ENCODE measurements around the gene GLRB.

The GLRB gene

GRCh38 chr4:157128395-157128794, 52.4 kb downstream of the GLRB start:
- Histone ChIP-seq H3K4me3 (ENCODE audit: low read depth, low read length) (no peak overlapping the region), H3K27me3 (replicated peaks) (no peaks in the 10 kb centered on the region), H3K36me3 (replicated peaks) (no peaks in the 10 kb centered on the region), H3K27ac (no peak overlapping the region)
- peak; percentile 71 for TF ChIP-seq CTCF (IDR thresholded peaks at IDR 0.05; ENCODE audit: low read depth, low read length, missing control alignments)
- DNase-seq, result peak; percentile 61
- in situ Hi-C loops (cut with HindIII; ENCODE audit: low pct_ligation_motif_present, low sequenced_read_pairs), result no loop called here

- in situ Hi-C loops (cut with HindIII; ENCODE audit: low pct_ligation_motif_present, low sequenced_read_pairs), result no loop called here
- TF ChIP-seq CTCF (IDR thresholded peaks at IDR 0.05; ENCODE audit: low read depth, low read length, missing control alignments), result no peak
Measured at GRCh38 chr4:157141976-157142375, 66.0 kb downstream of the GLRB start.

GRCh38 chr4:157143369-157143768, 67.4 kb downstream of the GLRB start:
- no peak for TF ChIP-seq CTCF (IDR thresholded peaks at IDR 0.05; ENCODE audit: low read depth, low read length, missing control alignments)
- in situ Hi-C loops (cut with HindIII; ENCODE audit: low pct_ligation_motif_present, low sequenced_read_pairs), result no loop called here
- DNase-seq, result no peak
- Histone ChIP-seq H3K27ac (no peak overlapping the region), H3K36me3 (replicated peaks) (no peaks in the 10 kb centered on the region), H3K27me3 (replicated peaks) (no peaks in the 10 kb centered on the region), H3K4me3 (ENCODE audit: low read depth, low read length) (no peak overlapping the region)

More at GRCh38 chr4:157141976-157142375, 66.0 kb downstream of the GLRB start:
- no peak overlapping the region for H3K4me3 ChIP-seq (ENCODE audit: low read depth, low read length)
- H3K36me3 ChIP-seq (replicated peaks), result no peaks in the 10 kb centered on the region
- H3K27me3 ChIP-seq (replicated peaks), result no peaks in the 10 kb centered on the region
- no peak for DNase-seq
- no peak overlapping the region for H3K27ac ChIP-seq

GRCh38 chr4:157151711-157152110, 75.8 kb downstream of the GLRB start:
- no peak for TF ChIP-seq CTCF (IDR thresholded peaks at IDR 0.05; ENCODE audit: low read depth, low read length, missing control alignments)
- Histone ChIP-seq H3K36me3 (replicated peaks) (no peaks in the 10 kb centered on the region), H3K27me3 (replicated peaks) (no peaks in the 10 kb centered on the region), H3K27ac (no peak overlapping the region), H3K4me3 (ENCODE audit: low read depth, low read length) (no peak overlapping the region)
- in situ Hi-C loops (cut with HindIII; ENCODE audit: low pct_ligation_motif_present, low sequenced_read_pairs), result no loop called here
- no peak for DNase-seq

- H3K36me3 ChIP-seq (replicated peaks), result no peaks in the 10 kb centered on the region
- H3K27me3 ChIP-seq (replicated peaks), result no peaks in the 10 kb centered on the region
- TF ChIP-seq CTCF (IDR thresholded peaks at IDR 0.05; ENCODE audit: low read depth, low read length, missing control alignments), result no peak
- in situ Hi-C loops (cut with HindIII; ENCODE audit: low pct_ligation_motif_present, low sequenced_read_pairs), result no loop called here
- no peak overlapping the region for H3K27ac ChIP-seq
- DNase-seq, result no peak
- H3K4me3 ChIP-seq (ENCODE audit: low read depth, low read length), result no peak overlapping the region
Measured at GRCh38 chr4:157165935-157166610, 90.1 kb downstream of the GLRB start.

- in situ Hi-C loops (cut with HindIII; ENCODE audit: low pct_ligation_motif_present, low sequenced_read_pairs), result no loop called here
- Histone ChIP-seq H3K27ac (no peak overlapping the region), H3K36me3 (replicated peaks) (no peaks in the 10 kb centered on the region), H3K4me3 (ENCODE audit: low read depth, low read length) (no peak overlapping the region), H3K27me3 (replicated peaks) (no peaks in the 10 kb centered on the region)
- DNase-seq, result no peak
- no peak for TF ChIP-seq CTCF (IDR thresholded peaks at IDR 0.05; ENCODE audit: low read depth, low read length, missing control alignments)
Measured at GRCh38 chr4:157170321-157170720, 94.4 kb downstream of the GLRB start.

All from brain microvascular endothelial cell (primary cell).